Left renal pelvis (tissue), 4 donors: ENCODE results near the gene TMEM30A. TPM values are rescaled to one million over a fixed set of nuclear protein-coding genes. Genes with fewer than 3 reads are reported as not detected.

ENCODE experiments used
- DNase-seq, 4 donors: peaks; one replicate each; pipeline ENCODE4 v3.0.0-alpha.2; 2013; ENCODE audit warnings: low read depth in 4 of 4, low spot score in 3 of 4
- polyA plus RNA-seq, 4 donors: library from polyadenylated mRNA; unstranded; fragments of 120-200 nt; gene quantifications; one replicate each; pipeline ENCODE4 v1.2.1, GENCODE V29; 2013; ENCODE audit not compliant: insufficient read length in 4 of 4

The TMEM30A gene
- polyA plus RNA-seq, 4 donors = 97.2 to 148 (median 127) TPM

DNA sequence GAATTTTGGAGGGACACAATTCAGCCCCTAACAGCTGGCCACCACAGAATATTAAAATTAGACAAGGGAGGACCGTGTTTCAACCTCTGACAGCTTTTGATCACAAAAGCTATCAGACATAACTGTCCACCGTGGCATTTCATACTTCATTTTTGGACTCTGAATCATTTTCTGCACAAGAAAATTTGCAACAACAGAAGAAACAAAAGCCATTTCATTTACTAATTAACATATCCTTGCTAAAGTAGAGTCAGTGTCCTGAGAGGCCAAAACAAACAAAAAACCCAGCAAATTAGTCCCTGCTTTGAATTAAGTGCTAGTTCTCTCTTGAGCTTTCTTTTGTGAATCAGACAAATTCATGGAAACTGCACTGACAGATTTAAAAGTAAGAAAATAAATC is 61.2 kb downstream of the TMEM30A start:
- DNase-seq = no peak

- no peak for DNase-seq
Observed at GRCh38 chr6:75222261-75222660, 62.3 kb downstream of the TMEM30A start.

DNA sequence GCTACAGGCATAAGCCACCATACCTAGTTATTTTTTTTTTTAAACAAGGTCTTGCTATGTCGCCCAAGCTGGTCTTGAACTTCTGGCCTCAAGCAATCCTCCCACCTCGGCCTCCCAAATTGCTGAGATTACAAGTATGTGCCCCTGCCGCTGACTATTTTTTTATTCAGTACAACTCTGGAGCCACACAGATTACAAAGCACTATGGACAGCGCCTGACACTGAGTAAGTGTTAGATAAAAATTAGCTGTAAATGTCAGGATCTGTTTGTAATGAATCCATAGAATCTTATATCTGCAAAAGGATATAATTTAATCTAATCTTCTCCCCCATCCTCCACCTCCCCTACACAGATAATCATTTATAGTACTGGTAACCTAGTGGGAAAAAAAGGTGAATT is 63.5 kb downstream of the TMEM30A start:
- no peak for DNase-seq

DNA sequence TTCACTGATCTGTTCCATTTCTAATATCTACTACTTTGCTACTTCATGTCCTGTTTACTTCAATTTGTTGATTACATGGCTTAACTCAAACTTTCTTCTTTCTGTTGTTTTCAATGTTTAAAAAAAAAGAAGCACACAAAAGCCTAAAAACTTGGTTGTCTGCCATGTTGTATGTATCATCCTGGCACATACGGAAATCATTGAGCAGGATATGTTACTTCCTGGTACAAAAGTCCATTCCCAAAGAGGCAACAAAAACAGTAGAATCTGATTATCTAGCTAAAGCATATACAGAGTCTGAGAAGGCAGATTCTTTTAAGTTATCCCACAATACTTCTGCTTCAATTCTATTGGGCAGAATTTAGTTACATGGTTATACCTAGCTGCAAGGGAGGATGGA is 64.2 kb downstream of the TMEM30A start:
- DNase-seq = no peak

DNA sequence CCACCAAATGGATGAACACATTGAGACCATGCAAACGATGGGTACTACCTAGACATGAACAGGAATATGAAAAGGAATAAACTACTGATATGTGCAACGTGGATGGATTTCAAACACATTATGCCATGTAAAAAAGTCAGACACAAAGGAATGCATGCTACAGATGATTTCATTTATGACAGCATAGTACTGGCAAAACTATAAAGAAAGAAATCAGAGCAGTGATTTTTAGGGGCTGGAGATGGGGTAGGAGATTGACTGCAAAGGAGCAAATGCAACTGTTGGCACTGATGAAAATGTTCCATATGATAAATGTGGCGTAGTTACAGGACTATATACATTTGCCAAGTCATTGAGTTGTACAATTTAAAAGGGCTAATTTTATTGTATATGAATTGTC is 65.3 kb downstream of the TMEM30A start:
- DNase-seq = no peak

DNA sequence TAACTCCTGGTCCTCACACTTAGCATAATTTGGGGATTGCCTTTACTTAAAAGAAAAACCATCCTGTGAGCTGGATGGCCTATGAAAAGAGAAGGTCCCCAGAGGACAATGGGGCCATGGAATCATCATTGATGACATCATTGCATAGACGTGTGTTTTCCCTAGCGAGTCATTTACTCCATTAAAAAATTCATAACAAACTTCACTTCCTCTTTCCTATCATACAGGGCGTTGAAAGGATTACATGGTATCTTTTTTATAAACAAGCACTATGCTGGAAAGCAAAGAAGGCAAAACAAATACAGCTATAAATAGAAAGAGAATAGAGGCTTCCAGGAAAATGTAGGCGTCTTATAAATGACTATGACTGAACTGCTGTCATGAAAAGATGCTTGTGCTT is 67.4 kb downstream of the TMEM30A start:
- DNase-seq = no peak

DNA sequence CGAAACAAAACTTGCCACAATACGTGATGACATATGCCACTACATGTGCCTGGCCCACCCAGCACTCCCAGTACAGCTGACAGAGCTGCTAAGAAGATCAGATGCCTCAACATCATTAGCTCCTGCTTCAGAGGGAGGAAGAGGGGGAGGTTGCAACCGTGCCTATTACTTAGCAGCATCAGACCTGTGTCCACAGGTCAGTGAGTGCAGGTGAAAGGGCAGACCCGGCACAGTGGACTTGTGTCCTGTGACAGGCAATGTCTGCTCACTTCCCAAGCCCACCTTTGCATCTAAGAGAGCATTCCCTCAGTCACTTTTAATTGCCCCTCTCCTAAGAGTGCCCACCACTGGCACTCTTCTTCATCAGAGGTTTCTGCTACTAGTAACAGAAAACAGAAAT is 69.3 kb downstream of the TMEM30A start:
- DNase-seq = no peak

DNA sequence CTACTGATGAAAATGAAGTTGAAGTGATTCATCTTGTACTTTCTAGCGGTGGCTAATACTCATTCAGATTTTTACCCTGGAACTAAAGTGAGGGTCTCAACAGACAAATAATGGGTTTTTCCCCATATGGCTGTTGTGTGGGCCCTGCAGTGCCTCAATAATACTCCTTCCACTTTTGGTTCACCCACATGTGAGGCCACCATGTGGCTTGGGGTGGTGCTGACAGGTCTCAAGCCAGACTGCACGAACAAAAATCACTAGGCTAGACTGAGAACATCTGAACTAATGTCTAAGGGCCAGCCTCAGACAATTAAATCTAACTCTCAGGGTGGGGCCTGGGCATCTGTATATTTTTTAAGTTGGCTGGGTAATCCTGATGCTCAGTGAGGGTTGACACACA is 70.9 kb downstream of the TMEM30A start:
- no peak for DNase-seq

- DNase-seq = no peak
Observed at GRCh38 chr6:75213112-75213511, 71.5 kb downstream of the TMEM30A start.

DNA sequence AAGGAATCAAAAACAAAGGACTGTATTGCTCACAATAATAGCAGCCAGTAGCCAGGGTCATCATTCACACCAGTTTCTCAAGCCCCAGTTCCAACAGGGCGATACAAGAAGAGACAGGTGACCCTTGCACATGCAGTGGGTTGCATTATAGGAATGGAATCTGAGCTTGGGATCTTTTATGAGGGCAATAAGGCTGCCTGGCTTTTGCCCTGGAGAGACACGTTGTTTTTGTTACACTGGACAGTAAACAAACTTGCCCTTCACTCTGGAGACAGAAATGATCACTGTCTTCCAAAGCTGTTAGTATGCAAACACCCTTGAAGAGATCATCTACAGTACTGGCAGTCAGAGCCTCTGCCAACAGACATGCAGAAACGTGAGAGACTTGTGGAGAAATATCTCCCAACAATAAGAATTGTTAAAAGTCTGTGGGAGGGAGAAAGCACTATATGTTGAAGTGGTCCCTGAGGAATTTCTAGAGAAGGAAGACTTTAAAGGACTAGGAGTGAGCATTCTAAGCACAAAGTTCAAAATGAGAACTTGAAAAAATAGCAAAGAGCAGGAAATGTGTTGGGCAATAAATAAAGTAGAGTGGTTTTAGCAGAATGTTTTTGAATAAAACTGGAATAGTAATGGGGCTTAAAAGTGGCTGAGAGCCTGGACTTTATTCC is 72.5 kb downstream of the TMEM30A start:
- no peak for DNase-seq

DNA sequence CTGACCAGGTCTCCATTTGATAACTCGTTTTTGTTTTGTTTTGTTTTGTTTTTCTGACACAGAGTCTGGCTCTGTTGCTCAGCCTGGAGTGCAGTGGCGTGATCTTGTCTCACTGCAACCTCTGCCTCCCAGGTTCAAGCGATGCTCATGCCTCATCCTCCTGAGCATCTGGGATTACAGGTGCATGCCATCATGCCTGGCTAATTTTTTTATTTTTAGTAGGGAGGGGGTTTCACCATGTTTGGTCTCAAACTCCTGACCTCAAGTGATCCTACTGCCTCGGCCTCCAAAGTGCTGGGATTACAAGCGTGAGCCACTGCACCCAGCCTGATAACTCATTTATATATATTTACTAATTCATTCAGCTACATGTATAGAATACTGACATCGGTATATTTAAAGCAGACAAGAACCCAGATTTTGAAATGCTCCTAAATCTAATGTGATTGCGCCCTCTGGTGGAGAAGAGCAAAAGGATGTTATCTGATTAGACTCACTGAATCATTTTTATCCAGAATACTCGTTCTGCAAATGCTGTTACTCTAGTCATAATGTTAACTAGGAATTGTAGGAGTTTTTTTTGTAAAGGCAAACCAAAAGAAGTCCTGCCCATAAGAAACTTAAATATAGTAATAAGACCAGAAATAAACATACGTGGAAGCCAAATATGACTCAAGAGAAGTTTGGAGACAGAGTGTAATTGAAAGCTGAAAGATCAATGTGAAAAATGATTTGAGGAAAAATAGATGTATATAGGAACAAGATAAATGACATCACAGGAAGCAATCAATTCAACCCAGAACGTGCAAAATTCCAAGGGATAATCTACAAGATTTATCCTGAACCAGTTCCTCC is 73.5 kb downstream of the TMEM30A start:
- DNase-seq = no peak

GRCh38 chr6:75209184-75209723 is 75.3 kb downstream of the TMEM30A start:
- no peak for DNase-seq

DNA sequence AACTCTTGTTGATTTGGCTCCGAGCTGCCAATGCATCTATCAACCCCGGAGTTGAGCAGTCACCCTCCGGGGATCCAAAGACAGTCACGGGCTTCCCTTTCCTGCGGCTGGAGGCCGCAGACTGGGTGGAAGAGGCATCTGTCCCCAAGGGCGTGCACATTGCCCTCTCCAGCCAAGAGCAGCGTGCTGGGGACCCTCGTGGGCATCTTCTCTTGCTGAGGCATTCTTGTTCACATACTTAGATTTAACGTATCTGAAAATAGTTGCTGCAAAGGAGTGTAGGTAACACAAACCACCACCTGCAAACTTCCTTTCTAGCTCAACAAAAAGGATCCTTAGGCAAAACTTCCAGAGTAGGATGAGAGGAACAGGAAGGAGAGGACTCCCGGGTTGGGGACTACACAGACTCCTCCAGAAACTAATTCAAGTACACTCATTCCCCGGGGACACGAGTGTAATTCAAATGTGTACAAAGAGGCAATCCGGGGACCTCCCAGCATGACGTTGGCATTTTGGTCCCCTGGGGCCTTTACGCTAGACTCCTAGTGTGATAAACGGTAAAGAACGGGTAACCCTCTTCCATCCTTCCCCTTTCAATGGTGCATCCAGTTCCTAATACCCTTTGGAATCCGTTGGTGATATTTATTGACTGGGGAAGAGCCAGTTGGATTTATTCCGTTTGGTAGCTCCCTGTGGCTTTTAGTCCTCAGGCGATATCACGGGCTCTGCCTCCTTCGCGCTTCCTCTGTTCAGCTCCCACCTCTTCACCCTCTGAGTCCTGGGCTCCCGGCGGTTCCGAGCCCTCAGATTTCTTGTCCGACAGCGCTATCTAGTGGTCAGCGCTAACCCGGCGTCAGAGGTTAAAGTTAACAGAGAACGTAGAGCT is 76.1 kb downstream of the TMEM30A start:
- DNase-seq = peak in 2 of 4 donors; percentile 71 to 80

DNA sequence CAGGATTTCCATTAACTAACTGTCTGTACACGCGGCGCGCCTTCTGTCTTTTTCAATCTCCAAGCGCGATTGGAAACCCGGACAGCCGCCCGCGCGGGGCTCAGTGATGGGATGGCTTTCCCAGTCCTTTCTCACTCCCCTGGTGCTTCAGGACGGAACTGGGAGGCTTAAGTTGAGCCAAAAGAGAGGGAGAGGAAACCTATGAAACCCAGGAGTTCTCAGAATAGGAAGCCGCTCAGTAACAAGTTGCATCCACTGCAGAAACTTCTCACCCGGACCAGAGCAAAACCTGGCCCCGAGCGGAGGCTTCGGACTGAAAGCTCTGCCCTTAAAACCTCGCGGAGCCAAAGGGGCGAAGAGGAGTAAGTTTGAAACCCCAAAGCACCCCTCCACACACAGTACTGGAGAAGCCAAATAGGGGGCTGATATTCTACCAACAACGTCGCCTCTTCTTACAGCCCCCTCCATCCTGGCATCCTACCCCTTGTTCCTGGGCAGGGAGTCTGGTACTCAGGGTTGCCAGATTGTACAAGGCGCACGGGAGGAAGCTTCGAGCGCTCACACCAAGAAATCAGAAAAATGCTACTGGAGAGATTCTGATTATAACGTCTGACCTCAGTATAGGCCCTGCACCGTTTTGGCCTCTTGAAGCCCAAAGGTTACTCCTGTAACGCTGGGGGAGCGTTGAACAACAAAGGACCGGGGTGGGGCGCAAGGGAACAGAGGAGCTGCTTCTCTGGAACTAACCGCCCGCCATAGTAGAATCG is 77.8 kb downstream of the TMEM30A start:
- DNase-seq = no peak

DNA sequence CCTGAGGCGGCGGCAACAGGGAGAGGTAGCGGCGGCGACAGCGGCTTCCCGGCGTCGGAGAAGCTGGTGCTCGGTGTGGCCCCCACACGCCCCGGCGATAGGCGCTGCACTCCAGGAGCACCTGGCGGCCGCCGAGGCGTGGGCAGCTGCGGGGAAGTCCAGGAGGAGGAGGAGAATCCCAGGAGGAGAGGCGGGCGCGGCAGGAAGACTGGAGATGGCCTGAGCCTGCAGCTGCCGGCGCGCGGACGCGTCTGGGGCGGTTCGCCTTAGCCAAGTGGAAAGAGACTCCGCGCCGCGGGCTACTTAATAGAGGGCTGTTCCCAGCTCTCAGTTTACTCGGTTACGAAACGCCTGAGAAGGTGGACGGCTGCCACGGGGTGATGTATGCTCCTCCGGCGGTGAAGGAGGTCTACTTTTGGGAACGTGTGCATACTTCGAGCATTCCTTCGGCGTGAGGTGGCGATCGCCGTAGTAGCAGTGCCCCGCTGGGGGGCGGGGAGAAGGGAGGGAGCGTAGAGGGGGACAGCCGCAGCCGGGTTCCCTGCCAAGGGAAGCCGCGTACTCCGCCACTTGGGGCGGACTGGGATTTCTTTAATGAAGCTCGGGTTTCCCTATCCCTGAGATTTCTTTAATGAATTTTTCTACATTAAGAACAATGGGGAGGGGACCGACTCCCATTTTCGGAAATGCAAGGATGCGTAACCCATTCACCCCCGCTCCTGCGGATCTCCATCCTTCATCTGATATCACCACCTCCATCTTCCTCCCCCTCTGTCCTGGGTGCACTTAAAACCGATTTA is 78.6 kb downstream of the TMEM30A start, which contains the start of gene COL12A1:
Gene COL12A1 (minus strand): TSS at position 278 of the 800 bp plus-strand sequence. CDS start 3,261 bp downstream, outside the sequence.
- DNase-seq = no peak

- no peak for DNase-seq
Observed at GRCh38 chr6:75204959-75205775, 79.4 kb downstream of the TMEM30A start.

GRCh38 chr6:75204217-75204958 is 80.2 kb downstream of the TMEM30A start:
- DNase-seq = peak in 2 of 4 donors; percentile 72 to 77

DNA sequence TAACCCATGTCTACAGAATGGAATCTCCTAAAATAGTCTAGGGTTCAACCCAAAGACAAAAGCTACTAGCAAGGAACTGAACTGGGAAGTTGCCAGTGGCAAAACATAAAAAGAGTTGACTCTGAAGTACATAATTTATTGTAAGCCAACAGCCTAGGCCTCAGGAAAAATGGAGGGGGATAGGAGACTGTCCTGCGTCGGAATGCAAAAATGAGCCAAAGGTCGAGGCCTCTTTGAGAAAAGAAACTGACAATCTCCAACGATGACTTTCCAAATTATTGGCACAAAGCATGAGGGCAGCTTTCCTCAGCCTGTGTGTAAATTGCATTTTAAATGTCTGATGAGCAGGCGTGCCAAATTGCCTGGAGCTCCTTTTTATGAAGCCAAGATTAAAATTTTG is 80.9 kb downstream of the TMEM30A start:
- DNase-seq = no peak
